Epithelial cell of proximal tubule (primary cell): ENCODE measurements around the gene KASH5. TPM values are rescaled to one million over a fixed set of nuclear protein-coding genes. Genes with fewer than 3 reads are reported as not detected.
A peak's percentile ranks its signal among the peaks of the same experiment; 100 is the strongest.

Source experiments
- DNase-seq: peaks from one replicate; pipeline ENCODE4 v3.0.0-alpha.2; 2011; ENCODE audit warnings: low read depth
- H3K4me3 ChIP-seq: 2 replicates; pipeline ENCODE4 v1.5.1; 2011; ENCODE audit warnings: low read depth, mild to moderate bottlenecking, low read length
- total RNA-seq: library from RNA; depleted of rRNA; stranded (reverse); fragments of >200 nt; gene quantifications from 2 replicates; pipeline ENCODE4 v1.2.3, GENCODE V29; 2015
- TF ChIP-seq, protein P1 (sequence below): conservative IDR thresholded peaks from 2 replicates; pipeline ENCODE4 v1.5.1; 2012; ENCODE audit warnings: low read depth, mild to moderate bottlenecking, low read length

KASH5 gene
- total RNA-seq, 1 donor from 2014 or later: 0.06 TPM

DNA sequence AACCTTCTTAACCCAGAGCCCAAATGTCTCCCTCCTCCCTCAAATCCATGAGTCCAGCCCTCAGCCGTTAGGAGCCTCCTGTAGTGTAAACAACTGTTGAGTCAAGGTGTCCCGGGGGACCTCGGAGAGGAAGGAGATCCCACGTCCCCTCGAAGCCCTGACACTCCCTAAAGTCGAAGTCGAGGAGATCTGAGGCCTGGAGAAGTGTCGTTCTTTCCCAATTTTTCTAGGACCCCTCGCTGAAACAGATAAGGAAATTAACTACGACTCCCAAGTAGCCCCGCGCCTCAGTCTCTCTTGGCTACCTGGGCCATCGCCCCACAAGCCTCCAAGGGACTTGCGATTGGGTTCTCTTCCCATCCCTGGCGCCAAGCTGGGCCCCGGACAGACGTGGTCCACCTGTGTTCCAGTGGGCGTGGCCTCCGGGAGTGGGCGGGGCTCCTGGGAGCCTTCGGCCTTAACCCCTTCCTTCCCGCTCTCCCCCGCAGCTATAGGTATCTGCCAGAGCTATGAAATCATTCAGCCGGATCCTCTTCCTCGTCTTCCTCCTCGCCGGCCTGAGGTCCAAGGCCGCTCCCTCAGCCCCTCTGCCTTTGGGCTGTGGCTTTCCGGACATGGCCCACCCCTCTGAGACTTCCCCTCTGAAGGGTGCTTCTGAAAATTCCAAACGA is 38.0 kb downstream of the KASH5 start:
- no peak for DNase-seq
- H3K4me3 ChIP-seq: no peak overlapping the region
- TF ChIP-seq, protein P1, sequence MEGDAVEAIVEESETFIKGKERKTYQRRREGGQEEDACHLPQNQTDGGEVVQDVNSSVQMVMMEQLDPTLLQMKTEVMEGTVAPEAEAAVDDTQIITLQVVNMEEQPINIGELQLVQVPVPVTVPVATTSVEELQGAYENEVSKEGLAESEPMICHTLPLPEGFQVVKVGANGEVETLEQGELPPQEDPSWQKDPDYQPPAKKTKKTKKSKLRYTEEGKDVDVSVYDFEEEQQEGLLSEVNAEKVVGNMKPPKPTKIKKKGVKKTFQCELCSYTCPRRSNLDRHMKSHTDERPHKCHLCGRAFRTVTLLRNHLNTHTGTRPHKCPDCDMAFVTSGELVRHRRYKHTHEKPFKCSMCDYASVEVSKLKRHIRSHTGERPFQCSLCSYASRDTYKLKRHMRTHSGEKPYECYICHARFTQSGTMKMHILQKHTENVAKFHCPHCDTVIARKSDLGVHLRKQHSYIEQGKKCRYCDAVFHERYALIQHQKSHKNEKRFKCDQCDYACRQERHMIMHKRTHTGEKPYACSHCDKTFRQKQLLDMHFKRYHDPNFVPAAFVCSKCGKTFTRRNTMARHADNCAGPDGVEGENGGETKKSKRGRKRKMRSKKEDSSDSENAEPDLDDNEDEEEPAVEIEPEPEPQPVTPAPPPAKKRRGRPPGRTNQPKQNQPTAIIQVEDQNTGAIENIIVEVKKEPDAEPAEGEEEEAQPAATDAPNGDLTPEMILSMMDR: no peak

DNA sequence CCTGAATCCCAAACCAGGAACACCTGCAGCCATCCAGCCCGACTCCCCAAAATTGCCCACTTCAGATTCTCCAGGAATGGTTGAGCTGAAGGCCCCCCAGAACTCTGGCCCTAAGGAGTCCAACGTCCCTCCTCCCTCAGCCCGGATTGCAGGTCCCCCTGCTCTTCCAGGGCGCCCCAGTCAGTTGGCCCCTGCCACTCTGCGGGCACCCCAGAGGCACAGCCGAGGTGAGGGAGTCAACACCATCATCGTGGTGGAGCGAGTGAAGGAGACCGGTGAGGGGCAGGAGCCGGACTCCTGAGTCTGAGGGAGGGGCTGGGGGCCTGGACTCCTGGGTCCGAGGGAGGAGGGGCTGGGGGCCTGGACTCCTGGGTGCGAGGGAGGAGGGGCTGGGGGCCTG is 39.3 kb downstream of the KASH5 start:
- no peak for DNase-seq
- no peak overlapping the region for H3K4me3 ChIP-seq
- TF ChIP-seq, protein P1: no peak

DNA sequence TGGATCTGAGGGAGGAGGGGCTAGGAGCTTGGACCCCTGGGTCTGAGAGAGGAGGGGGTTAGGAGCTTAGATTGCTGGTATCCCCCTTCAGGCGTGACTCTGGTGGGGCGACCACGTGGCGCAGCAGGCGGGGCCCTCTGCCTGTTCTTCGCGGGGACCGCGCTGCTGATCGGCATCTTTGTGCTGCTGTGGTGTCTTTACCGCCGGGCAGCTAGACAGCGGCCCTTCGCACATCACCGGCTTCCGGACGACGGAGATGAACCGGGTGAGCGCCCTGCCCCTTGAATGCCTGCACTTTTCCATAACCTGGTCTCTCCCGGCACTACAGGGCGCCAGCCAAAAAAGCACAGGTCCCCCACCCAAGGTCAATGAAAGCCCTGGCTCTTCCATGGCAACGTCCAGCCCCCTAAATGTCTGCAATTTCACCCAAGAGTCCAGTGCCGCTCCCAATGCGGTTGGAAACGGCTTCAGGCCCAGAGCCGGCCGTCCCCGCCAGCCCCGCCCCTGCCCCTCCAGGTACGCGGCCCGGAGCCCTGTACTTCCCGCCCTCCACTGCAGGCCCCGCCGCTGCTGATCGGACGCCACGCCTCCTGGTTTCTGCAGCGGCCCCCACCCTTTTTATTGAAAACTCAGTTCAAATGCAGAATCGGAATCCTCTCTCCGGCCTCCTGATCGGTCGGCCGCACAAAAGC is 40.0 kb downstream of the KASH5 start:
- H3K4me3 ChIP-seq: no peak overlapping the region
- TF ChIP-seq, protein P1: no peak
- DNase-seq: no peak

DNA sequence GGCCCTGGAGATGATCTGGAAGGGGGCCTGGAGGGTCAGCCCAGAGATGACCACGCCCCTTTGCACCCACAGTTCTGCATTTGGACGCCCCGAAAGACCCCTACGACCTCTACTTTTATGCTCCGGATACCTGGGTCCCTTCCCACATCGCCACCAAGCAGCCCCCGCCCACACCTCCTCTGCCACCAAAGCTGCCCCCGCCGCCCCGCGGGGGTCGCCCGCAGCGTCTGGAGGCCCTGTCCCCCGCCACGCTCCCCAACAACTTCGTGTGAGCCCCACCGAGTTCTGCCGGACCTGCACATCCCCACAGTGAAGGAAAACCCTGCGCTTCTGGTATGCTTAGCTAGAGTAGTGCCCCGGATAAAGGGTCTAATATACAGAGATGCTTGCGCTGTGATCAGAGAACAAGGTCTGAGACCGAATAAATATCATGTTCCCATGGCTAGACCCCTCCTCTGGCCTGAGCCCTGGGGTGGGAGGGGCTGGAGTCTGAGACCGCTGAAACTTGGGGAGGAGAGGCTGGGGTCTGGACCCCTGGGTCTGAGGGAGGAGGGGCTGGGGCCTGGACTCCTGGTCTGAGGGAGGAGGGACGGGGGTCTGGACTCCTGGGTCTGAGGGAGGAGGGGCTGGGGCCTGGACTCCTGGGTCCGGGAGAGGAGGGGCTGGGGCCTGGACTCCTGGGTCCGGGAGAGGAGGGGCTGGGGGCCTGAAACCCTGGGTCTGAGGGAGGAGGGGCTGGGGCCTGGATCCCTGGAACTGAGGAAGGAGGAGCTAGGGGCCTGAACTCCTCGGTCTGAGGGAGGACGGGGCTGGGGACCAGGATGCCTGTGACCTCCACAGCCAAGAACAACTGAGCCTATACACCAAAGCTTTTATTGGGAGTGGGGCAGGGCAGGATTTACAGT is 40.8 kb downstream of the KASH5 start:
- no peak for DNase-seq
- no peak overlapping the region for H3K4me3 ChIP-seq
- TF ChIP-seq, protein P1: no peak

DNA sequence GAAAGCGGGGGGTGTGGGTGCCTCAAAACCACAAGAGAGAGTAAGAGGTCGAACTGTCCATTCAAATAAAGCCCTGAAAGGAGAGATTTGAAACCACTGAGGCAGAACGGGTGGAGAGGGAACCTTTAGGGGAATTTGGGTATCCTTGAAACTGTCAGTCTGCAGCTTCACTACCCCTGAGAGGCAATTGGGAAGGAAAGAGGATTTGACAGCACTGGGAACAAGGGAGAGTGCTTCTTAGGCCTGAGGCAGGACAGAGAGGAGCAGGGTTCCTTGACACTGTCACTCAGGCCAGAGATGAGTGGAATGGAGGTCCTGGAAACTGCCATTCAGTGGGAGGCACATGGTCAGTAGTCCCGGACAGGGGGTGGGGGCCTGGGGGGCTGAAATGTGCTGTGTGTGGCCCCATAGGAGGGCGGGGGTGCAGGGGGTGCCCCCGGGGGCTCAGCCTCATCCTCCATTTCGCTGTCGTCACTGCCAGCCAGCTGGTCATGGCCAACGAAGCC is 42.2 kb downstream of the KASH5 start:
- no peak overlapping the region for H3K4me3 ChIP-seq
- TF ChIP-seq, protein P1: no peak
- DNase-seq: no peak

DNA sequence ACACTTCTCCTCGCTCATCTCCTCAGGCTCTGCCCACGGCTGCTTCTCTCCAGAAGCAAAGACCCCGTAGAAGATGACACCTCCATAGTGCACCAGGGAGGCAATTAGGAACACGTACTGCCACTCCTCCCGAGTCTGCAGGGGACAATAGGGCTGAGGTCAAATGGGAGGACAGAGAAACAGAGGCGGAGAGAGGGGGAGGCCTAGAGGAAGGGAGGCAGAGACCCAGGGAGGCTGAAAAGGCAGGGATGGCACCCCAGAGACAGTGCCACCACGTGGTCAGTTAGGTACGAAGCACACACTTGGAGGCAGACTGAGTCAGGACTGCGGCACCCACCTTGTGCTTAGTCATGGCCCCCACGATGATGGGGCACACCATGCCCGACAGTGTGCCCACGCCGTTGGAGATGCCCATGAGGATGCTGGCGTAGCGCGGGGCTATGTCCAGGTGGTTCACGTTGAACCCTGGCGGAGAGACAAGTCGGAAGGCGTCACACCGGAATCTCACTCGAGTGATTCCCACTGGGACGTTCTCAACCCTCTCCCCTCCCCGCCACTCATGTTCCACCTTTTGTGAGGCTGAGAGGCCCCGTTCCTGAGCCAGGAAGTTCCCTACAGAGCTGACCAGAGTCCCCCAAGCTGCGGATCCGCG is 42.8 kb downstream of the KASH5 start:
- TF ChIP-seq, protein P1: peak; percentile 48
- no peak for DNase-seq
- no peak overlapping the region for H3K4me3 ChIP-seq
